ENCODE data around the gene CNTLN.
"Not testable (repeated sequence)": the region's sequence is repeated elsewhere in the genome, so short reads cannot be mapped to it uniquely, and the experiment has no call there.

Gene CNTLN

DNA sequence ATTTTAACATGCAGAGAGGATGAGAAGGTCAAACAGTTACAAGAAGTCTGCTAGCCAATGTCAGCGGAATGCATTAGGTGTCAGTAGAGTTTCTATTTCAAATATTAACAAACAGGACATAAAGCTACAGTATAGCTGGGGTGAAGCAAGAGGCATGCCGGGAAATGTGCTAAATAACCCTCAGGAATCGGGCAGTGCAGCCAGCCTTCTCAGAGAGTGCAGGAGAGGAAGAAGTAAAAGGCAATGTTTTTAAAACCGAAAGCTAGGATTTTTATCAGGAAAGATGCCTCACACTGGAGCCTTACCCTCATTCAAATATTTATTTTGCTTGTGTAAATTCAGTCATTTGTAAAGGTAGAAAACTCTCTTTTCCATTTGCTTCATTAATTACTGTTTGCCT is 384.9 kb downstream of the CNTLN start:
- DNase-seq: no peak

DNA sequence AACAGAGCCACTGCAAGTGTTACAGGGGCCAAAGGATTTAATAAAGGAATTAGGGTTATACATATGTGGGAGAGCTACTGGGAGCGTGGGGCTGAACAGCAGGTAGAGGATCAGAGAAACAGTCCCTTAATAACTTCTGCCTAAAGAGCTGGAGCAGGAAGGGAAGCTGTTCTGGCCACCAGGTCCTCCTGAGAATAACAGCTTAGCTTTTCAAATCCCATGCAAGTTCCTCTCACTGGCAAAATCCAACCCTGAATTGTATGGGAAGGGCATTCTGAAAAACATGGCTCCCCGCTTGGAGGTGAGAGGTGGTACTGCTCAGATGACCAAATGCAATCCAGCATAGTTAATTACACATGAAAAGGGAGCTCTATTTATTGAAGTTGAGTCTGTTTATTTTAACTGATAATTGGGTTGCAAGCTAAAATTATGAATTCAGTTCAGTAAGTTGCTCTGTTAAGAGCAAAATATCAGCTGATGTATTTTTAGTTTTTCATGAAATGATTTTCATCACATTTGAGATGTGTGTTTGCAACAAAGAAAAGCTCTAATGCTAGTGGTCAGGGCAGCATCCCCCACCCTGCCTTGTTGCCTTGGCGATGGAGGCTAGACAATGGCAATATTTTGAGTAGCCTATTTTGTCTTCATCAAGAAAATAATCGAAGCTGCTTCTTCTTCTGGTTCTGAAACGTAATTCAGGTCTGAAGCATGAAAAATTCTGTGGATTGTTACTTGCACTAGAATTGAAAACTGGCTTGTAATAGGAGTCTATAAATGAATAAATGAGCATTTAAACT is 385.6 kb downstream of the CNTLN start:
- no peak for DNase-seq

DNA sequence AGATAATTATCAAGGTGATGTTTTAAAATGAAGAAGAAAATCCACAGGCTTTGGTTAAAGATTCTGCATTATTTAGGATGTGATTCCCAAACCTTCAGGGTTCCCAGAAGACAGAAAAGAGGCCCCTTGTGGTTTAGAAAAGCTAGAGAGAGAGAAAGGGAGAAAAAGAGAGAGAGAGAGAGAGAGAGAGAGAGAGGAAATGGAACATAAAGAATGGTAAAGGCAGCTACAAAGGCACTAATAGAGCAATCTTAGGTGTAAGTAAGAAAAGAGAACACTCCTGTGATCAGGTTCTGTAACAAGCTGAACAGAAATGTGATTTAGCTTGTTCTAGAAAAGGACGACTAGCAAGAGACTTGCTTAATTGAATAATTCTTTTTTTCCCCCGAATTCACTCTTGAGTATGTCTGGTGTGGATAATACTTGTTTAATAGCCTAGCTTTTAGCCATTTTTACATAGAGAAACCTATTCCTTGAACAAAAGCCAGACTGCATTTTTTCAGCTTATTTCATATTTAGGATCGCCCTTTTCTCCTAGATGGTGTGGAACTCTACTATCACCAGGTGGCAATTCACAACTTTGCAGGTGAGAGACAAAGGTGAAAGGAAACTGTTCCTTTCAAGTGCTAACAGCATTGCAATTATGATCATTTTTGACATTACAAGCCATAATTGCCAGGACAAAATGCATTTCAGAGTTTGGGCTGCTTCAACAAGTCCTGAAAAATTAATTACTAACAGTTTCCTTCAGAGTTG is 386.4 kb downstream of the CNTLN start:
- no peak for DNase-seq

DNA sequence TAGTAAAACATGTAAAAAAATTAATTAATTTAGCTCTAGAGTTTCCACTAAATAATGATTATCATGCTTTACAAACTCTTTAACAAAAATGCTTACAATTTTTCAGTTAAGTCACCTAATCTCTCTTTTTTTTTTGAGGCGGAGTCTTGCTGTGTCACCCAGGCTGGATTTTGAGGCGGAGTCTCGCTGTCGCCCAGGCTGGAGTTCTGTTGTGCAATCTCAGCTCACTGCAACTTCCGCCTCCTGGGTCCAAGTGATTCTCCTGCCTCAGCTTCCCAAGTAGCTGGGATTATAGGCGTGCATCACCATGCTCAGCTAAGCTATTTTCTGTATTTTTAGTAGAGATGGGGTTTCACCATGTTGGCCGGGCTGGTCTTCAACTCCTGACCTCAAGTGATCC is 391.9 kb downstream of the CNTLN start:
- not testable (repeated sequence) for DNase-seq

DNA sequence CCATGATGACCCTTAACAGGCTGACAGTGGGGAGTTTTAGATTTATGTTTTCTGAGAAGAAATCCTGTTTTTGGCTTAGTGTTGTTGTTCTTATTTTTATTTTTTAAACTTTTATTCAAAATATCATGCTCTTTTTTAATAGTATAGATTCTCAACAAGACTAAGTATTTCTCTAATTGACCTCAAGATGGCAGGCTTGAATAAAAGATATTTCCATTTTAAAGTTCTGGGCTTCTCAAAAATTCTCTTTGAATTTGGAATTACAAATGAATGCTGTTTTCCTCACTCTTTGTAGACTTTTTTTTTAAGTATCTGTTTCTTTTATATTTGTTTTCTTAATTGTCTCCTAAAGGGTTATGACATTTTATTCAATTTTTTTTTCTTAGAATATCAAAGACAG is 394.0 kb downstream of the CNTLN start:
- DNase-seq: no peak

DNA sequence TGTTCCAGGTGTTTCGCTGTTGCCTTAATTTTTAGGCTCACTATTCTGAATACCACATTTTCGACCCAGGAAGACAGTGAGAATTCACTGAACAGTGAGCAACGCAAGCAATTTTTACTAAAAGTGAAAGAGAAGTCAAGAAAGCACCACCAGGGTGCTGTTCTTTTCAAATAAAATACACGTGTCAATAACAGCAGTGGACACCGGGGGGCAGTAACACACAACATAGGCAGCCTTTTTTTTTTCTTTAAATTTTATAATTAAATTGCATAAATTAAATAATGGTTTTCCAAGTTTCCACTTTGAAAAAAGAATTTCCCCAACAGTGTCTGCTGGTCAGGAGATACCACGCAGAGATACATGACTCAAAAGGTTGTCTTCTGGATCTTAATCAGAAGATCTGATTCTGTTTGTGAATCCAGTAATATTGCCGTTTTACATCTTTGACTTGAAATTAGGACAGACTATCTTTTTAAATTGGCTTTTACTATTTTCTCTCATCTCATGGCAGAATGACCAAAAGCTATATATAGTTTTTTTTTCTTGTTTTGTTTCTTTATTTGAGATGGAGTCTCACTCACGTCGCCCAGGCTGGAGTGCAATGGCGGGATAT is 396.9 kb downstream of the CNTLN start:
- no peak for DNase-seq

DNA sequence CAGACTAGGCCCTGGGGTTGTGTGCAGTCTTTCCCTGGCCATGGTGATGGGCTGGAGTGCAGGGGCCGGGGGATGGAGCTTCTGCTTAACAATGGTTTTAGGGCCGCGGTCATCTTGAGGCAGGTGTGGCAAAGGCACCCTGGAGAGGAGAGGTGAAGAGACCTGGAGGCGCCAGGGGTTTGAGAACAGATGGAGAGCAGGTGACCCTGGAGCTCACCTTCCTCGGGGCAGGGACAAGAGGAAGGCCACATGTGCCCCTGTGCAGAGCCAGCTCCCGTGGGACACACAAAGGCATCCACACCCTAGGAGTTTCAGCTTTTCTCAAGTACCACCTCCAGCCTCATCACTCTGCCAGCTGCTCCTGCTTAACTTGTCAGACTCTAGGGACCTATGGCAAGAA is 397.6 kb downstream of the CNTLN start:
- no peak for DNase-seq

DNA sequence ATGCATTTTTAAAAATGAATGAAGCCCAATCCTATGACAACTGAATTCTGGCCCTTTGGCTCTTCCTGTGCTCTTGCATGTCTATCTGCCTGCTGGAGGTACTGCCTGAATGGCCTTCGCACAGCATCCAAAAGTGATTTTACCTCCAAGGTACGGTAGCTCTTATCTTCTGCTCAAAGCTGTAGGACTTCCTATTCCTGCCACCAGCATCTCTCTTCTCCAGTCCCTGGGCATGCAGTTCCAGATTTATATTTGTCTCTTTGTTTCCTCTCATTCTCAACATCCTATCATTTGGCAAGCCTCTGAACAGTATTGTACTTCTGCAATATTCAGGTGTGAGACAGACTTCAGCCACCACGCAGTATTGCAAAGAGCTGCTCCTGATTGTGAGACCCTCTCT is 400.3 kb downstream of the CNTLN start:
- DNase-seq: no peak

DNA sequence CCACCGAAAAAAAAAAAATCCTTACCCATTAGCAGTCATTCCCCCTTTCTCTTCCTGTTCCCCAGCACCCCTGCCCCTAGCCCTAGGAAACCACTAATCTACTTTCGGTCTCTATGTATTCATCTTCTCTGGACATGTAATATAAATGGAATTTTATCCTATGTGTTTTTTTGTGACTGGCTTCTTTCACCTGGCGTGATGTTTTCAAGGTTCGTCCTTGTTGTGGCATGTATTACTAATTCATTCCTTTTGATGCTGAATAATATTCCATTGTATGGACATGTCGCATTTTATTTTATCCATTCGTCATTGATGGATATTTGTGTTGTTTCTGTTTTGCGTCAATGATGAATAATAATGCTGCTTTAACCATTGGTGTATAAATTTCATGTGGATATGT is 401.2 kb downstream of the CNTLN start:
- DNase-seq: no peak

DNA sequence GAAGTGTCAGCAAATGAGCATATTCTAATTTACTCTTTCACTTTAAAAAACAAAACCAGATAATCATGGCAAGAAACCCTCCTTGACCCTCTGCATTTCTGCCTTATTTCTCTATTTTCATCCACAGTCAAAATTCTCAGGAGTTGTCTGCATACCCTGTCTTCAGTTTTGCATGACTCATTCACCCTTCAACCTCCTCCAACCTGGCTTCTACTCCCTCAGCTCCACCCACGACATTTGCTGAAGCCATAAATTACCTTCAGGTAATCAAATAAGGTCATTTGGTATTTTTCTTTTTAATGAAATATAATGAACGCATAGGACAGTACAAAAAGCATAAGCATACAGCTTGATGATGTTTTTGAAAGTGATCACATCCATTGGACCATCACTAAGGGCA is 416.2 kb downstream of the CNTLN start:
- no peak for DNase-seq

Data from T-helper 1 cell (primary cell).